B cell (primary cell): ENCODE measurements around the gene TAC3.

Experiments used
- EZH2 ChIP-seq: IDR thresholded peaks from 2 replicates; pipeline ENCODE4 v1.6.1; 2012; ENCODE audit warnings: borderline replicate concordance, low read depth, mild to moderate bottlenecking, moderate library complexity, low read length; ENCODE audit not compliant: insufficient read depth, poor library complexity, severe bottlenecking
- TF ChIP-seq, protein P1 (sequence below): fragments of 200-600 bp; IDR thresholded peaks from one replicate; pipeline ENCODE4 v1.8.0; 2022; ENCODE audit warnings: antibody characterized with exemption, mild to moderate bottlenecking

DNA sequence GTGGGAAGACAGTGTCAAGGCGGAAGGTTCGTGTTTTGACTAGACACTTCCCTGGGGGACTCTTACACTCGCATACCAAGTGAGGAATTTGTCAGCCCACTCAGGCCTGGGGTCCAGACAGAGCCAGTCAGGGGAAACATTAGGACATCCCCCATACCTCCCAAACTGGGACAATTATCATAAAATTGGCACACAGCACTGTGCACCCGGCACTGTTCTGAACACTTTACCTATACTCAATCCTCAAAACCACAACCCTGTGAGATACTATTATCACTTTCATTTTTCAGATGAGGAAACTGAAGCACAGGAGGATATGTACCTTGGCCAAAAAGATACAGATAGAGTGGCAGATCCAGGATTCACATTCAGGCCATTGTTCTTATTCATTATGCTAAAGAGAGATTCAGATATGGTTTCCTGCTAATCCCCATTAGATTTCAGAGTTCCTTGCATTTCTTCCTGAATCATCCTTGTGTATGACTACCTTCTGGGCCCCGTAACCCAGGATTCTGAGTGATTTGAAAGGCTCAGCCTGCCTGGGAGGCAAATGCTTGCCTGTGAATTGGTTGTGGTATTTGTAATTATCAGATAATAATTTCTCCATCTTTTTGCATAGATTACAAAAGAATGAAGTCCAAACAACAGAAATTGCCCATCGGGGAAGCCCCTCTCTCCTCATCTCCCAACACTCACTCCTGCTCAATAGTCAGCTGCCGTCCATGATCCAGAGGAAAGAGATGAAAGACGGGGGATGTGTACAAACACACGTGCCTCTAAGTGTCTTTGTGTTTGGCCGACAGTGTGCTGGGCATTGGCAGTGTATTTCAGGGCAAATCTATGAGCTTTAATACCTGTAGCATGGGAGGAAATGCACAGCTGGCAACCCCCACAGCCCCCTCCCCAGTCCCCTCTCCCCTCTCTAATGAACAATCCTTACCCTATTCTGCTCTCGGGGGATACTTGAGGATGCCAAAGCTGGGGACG is 4.6 kb downstream of the TAC3 start:
- TF ChIP-seq, protein P1, sequence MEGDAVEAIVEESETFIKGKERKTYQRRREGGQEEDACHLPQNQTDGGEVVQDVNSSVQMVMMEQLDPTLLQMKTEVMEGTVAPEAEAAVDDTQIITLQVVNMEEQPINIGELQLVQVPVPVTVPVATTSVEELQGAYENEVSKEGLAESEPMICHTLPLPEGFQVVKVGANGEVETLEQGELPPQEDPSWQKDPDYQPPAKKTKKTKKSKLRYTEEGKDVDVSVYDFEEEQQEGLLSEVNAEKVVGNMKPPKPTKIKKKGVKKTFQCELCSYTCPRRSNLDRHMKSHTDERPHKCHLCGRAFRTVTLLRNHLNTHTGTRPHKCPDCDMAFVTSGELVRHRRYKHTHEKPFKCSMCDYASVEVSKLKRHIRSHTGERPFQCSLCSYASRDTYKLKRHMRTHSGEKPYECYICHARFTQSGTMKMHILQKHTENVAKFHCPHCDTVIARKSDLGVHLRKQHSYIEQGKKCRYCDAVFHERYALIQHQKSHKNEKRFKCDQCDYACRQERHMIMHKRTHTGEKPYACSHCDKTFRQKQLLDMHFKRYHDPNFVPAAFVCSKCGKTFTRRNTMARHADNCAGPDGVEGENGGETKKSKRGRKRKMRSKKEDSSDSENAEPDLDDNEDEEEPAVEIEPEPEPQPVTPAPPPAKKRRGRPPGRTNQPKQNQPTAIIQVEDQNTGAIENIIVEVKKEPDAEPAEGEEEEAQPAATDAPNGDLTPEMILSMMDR = no peak
- TF ChIP-seq EZH2 = no peak
